Measurements from ENCODE around the gene NDUFA5. TPM values are rescaled to one million over a fixed set of nuclear protein-coding genes. Genes with fewer than 3 reads are reported as not detected.
"Not testable (repeated sequence)": the region's sequence is repeated elsewhere in the genome, so short reads cannot be mapped to it uniquely, and the experiment has no call there.

Gene NDUFA5
- total and polyA plus RNA-seq, 5 donors from 2014 or later = 50.3 to 89.0 (median 79.5) TPM

DNA sequence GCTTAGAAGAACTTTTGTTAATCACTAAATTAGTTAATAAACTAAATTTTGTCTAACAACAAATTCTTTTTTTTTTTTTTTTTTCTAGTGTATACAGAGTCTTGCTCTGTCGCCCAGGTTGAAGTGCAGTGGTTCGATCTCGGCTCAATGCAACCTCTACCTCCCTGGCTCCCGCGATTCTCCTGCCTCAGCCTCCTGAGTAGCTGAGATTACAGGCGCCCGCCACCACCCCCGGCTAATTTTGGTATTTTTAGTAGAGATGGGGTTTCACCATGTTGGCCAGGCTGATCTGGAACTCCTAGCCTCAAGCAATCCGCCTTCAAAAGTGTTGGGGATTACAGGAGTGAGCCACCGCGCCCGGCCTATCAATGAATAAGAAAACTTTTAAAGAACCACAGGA, 22.1 kb downstream of the NDUFA5 start:
- Histone ChIP-seq H3K9me3 (ENCODE audit: control insufficient read depth in 2 of 2, low read length in 2 of 2) (no peaks in the 10 kb centered on the region), H3K27ac (ENCODE audit: insufficient read depth, low read length, poor library complexity, severe bottlenecking) (peak overlapping the region; percentile 78), H3K4me1 (ENCODE audit: control insufficient read depth, insufficient read depth, low read length, poor library complexity, severe bottlenecking) (peaks cover 23% of the 10 kb centered on the region), H3K4me3 (ENCODE audit: low read depth, low read length) (peak overlapping the region; percentile 90), H3K27me3 (ENCODE audit: control insufficient read depth, insufficient read depth, low read length) (peaks cover 4% of the 10 kb centered on the region), H3K36me3 (ENCODE audit: control insufficient read depth, insufficient read depth, low read length) (no peaks in the 10 kb centered on the region)
- ATAC-seq (ENCODE audit: low read depth in 2 of 2) (no peak), DNase-seq (no peak)
- no peaks in the 10 kb centered on the region for H3K36me3 Mint-ChIP-seq
- H3K9me3 Mint-ChIP-seq = no peaks in the 10 kb centered on the region
- peaks cover 24% of the 10 kb centered on the region for H3K27me3 Mint-ChIP-seq
- H3K4me3 Mint-ChIP-seq = peak overlapping the region in 3 of 4 donors; percentile 68 to 94 (median 93)
- H3K4me1 Mint-ChIP-seq = peaks cover 15 to 31% (median 19%) of the 10 kb centered on the region in 4 donors
- peak overlapping the region in 1 of 3 donors; percentile 15 for H3K27ac Mint-ChIP-seq

DNA sequence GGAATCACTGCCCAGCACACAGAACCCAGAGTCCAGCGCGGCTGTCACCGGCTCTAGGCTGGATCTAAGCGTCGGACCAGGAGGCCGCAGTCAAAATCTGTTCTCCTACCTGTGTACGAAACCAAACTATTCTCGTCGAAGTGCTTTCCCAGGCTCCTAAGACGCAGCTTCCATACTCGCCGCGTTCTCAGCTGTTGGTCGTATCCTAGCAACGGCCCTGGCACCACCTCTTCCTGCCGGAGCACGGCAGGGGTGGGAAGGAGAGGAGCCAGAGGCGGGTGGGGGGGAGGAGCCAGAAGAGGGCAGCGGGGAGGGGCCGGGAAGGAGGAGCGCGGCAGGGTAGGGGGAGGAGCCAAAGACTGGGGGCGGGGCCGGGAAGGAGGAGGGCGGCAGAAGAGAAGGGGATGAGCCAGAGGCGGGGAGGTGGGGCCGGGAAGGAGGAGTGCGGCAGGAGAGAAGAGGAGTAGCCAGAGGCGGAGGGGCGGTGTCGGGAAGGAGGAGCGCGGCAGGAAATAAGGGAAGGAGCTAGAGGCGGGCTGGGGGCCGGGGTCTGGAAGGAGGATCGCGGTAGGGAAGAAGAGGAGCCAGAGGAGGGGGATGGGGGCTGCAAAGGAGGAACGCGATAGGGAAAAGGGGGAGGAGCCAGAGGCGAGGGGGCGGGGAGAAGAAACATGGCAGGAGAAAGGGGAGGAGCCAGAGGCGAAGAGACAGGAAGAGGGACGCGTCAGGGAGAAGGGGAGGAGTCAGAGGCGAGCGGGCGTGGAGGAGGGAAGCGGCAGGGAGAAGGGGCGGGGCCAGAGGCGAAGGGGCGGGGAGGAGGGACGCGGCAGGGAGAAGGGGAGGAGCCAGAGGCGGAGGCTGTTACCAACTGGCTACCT, 23.0 kb downstream of the NDUFA5 start, which contains the start of gene IQUB:
Gene IQUB, minus strand, starts transcription at position 213 of the 878 bp plus-strand sequence. CDS start 22,255 bp downstream, outside the sequence.
- Mint-ChIP-seq H3K9me3 (no peaks in the 10 kb centered on the region), H3K4me1 (peaks cover 15 to 31% (median 19%) of the 10 kb centered on the region in 4 donors), H3K27ac (peak within 1 kb of the TSS; percentile 54 to 86 (median 73)), H3K27me3 (peaks cover 24% of the 10 kb centered on the region), H3K4me3 (peak within 1 kb of the TSS; percentile 88 to 94 (median 92)), H3K36me3 (no peaks in the 10 kb centered on the region)
- Histone ChIP-seq H3K27ac (ENCODE audit: insufficient read depth, low read length, poor library complexity, severe bottlenecking) (peak within 1 kb of the TSS; percentile 78), H3K4me1 (ENCODE audit: control insufficient read depth, insufficient read depth, low read length, poor library complexity, severe bottlenecking) (peaks cover 23% of the 10 kb centered on the region), H3K36me3 (ENCODE audit: control insufficient read depth, insufficient read depth, low read length) (no peaks in the 10 kb centered on the region), H3K4me3 (ENCODE audit: low read depth, low read length) (peak within 1 kb of the TSS; percentile 90), H3K9me3 (ENCODE audit: control insufficient read depth in 2 of 2, low read length in 2 of 2) (no peaks in the 10 kb centered on the region), H3K27me3 (ENCODE audit: control insufficient read depth, insufficient read depth, low read length) (peaks cover 4% of the 10 kb centered on the region)
- ATAC-seq (ENCODE audit: low read depth in 2 of 2) (peak; percentile 85 to 86), DNase-seq (peak; percentile 84 to 95 (median 91))

DNA sequence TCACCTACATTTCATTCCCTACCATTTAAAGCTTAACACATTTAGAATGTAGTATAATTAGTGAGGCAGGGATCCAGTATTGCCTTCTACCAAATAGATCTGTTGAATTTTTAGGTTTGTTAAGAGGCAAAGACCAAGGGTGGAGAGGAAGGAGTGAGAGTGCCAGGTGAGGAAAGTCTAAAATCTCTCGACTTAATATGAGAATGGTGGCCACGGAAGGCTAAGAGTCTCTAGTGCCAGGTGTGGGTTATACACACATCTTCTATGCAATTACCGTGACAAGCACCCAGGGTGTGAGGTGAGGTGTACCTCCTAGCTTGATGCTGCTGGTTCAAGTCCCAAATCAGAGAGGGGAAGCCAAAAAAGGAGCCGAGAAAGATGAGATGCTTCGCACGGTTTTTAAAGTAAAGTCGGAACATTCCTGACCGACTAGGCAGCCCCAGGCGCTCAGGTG, 23.7 kb downstream of the NDUFA5 start:
- H3K4me1 Mint-ChIP-seq = peaks cover 15 to 31% (median 19%) of the 10 kb centered on the region in 4 donors
- ATAC-seq (ENCODE audit: low read depth in 2 of 2) (peak; percentile 17 to 19), DNase-seq (peak in 1 of 3 donors; percentile 41)
- Histone ChIP-seq H3K9me3 (ENCODE audit: control insufficient read depth in 2 of 2, low read length in 2 of 2) (no peaks in the 10 kb centered on the region), H3K4me1 (ENCODE audit: control insufficient read depth, insufficient read depth, low read length, poor library complexity, severe bottlenecking) (peaks cover 23% of the 10 kb centered on the region), H3K4me3 (ENCODE audit: low read depth, low read length) (peak overlapping the region; percentile 75), H3K27me3 (ENCODE audit: control insufficient read depth, insufficient read depth, low read length) (peaks cover 4% of the 10 kb centered on the region), H3K27ac (ENCODE audit: insufficient read depth, low read length, poor library complexity, severe bottlenecking) (peak overlapping the region; percentile 78), H3K36me3 (ENCODE audit: control insufficient read depth, insufficient read depth, low read length) (no peaks in the 10 kb centered on the region)
- peak overlapping the region; percentile 54 to 81 (median 73) for H3K27ac Mint-ChIP-seq
- no peaks in the 10 kb centered on the region for H3K9me3 Mint-ChIP-seq
- no peaks in the 10 kb centered on the region for H3K36me3 Mint-ChIP-seq
- H3K4me3 Mint-ChIP-seq = peak overlapping the region; percentile 88 to 94 (median 92)
- H3K27me3 Mint-ChIP-seq = peaks cover 25% of the 10 kb centered on the region

DNA sequence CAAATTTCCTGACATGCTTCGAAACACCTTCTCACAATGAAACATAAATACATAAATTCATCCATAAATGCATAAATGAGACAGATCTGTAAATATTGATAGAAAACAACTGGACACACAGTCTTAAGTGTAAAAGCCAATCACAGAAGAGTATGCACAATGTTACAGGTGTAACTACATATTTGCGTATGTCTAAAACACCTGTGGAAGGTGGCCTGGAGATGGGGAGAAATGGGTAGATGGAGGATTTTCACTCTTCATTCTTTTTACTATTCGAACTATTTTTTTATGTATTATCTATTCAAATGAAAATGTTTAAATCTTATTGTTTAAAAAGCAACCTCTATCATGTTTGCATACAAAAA, 24.1 kb downstream of the NDUFA5 start:
- H3K27ac Mint-ChIP-seq = no peak overlapping the region
- peak overlapping the region; percentile 88 to 94 (median 92) for H3K4me3 Mint-ChIP-seq
- H3K4me1 Mint-ChIP-seq = peaks cover 15 to 31% (median 19%) of the 10 kb centered on the region in 4 donors
- no peaks in the 10 kb centered on the region for H3K9me3 Mint-ChIP-seq
- no peak overlapping the region for H3K27ac ChIP-seq (ENCODE audit: insufficient read depth, low read length, poor library complexity, severe bottlenecking)
- peaks cover 4% of the 10 kb centered on the region for H3K27me3 ChIP-seq (ENCODE audit: control insufficient read depth, insufficient read depth, low read length)
- peaks cover 29% of the 10 kb centered on the region for H3K27me3 Mint-ChIP-seq
- H3K9me3 ChIP-seq (ENCODE audit: control insufficient read depth in 2 of 2, low read length in 2 of 2) = no peaks in the 10 kb centered on the region
- DNase-seq (no peak), ATAC-seq (ENCODE audit: low read depth in 2 of 2) (no peak)
- peak overlapping the region; percentile 75 for H3K4me3 ChIP-seq (ENCODE audit: low read depth, low read length)
- H3K36me3 ChIP-seq (ENCODE audit: control insufficient read depth, insufficient read depth, low read length) = no peaks in the 10 kb centered on the region
- peaks cover 23% of the 10 kb centered on the region for H3K4me1 ChIP-seq (ENCODE audit: control insufficient read depth, insufficient read depth, low read length, poor library complexity, severe bottlenecking)
- H3K36me3 Mint-ChIP-seq = no peaks in the 10 kb centered on the region

DNA sequence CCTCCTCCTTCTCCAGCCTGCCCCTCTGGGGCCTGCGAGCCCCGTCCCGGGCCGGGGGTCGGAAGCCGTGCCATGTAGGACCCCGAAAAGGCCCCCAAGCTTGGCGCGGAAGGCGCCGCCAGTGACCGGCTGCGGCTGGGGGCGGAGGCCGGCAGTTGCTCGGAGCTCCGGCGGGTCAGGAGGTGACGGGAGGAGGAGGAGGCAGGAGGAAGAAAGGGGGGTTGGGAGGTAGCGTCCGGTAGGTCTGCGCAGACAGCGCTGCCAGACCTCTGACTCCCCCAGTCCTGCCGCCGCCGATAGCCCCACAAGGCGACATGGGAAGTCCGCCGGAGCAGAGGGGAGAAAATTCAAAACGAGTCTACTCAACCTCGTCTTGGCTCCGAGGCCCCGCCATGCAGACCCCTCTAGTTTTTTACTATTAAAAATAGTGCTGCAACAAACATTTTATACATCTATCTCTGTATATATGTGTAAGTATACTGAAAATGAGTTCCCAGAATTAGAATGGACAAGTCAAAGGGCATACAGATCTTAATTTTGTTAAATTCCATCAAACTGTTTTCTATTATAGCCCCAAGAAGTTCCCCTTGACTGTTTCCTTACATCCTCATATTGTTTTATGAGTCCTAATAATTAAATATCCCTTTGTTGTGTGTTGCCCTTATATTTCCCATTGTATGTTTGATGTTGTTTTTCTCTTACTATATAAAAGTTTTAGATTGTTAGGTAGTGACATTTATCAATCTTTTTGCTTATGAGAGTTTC, 24.6 kb downstream of the NDUFA5 start:
- H3K27me3 ChIP-seq (ENCODE audit: control insufficient read depth, insufficient read depth, low read length); H3K9me3 ChIP-seq (ENCODE audit: control insufficient read depth in 2 of 2, low read length in 2 of 2); ATAC-seq (ENCODE audit: low read depth in 2 of 2); H3K4me3 ChIP-seq (ENCODE audit: low read depth, low read length); H3K36me3 ChIP-seq (ENCODE audit: control insufficient read depth, insufficient read depth, low read length); H3K27ac Mint-ChIP-seq; H3K9me3 Mint-ChIP-seq; H3K27ac ChIP-seq (ENCODE audit: insufficient read depth, low read length, poor library complexity, severe bottlenecking); H3K36me3 Mint-ChIP-seq: not testable (repeated sequence)
- Mint-ChIP-seq H3K4me3 (peak overlapping the region; percentile 12 to 93 (median 34)), H3K4me1 (peaks cover 15 to 31% (median 19%) of the 10 kb centered on the region in 4 donors), H3K27me3 (peaks cover 33% of the 10 kb centered on the region)
- peak; percentile 13 to 54 (median 52) for DNase-seq
- peaks cover 23% of the 10 kb centered on the region for H3K4me1 ChIP-seq (ENCODE audit: control insufficient read depth, insufficient read depth, low read length, poor library complexity, severe bottlenecking)

DNA sequence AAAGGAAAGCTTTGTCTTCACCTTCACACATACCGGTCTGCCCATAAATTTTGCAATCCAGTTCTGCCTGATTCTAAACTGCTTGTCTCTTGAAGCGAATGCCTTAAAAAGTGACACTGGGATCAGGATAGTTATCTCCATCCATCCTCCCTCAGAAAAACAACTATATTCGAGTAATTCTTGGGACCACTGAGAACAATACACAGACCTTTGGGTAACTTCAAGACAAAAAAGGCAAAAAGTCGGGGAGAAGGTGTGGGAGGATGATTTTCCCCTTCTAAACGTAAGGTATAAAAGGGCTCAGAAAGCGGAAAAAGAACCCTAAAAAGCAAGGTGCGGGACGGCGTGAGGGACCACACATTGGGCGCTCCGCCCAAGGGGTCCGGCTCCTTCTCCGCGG, 25.3 kb downstream of the NDUFA5 start:
- not testable (repeated sequence) for H3K36me3 Mint-ChIP-seq; H3K27ac ChIP-seq (ENCODE audit: insufficient read depth, low read length, poor library complexity, severe bottlenecking); H3K9me3 Mint-ChIP-seq; H3K4me3 ChIP-seq (ENCODE audit: low read depth, low read length); H3K9me3 ChIP-seq (ENCODE audit: control insufficient read depth in 2 of 2, low read length in 2 of 2); ATAC-seq (ENCODE audit: low read depth in 2 of 2); H3K27me3 ChIP-seq (ENCODE audit: control insufficient read depth, insufficient read depth, low read length); DNase-seq; H3K27ac Mint-ChIP-seq; H3K36me3 ChIP-seq (ENCODE audit: control insufficient read depth, insufficient read depth, low read length)
- H3K4me1 ChIP-seq (ENCODE audit: control insufficient read depth, insufficient read depth, low read length, poor library complexity, severe bottlenecking) = peaks cover 23% of the 10 kb centered on the region
- H3K4me1 Mint-ChIP-seq = peaks cover 15 to 31% (median 19%) of the 10 kb centered on the region in 4 donors
- peak overlapping the region in 3 of 4 donors; percentile 12 to 57 (median 50) for H3K4me3 Mint-ChIP-seq
- H3K27me3 Mint-ChIP-seq = peaks cover 33% of the 10 kb centered on the region

DNA sequence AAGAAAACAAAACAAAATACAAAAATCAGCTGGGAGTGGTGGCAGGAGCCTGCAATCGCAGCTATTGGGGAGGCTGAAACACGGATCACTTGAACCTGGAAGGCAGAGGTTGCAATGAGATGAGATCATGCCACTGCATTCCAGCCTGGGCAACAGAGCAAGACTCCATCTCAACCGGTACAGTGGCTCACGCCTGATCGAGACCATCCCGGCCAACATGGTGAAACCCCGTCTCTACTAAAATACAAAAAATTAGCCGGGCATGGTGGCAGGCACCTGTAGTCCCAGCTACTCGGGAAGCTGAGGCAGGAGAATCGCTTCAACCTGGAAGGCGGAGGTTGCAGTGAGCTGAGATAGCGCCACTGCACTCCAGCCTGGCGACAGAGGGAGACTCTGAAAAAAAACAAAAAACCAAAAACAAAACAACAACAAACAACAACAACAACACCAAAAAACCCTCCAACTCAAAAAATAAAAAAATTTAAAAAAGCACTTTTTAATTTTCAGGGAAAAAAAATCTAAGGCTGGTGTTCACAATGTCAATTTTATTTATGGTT, 27.5 kb downstream of the NDUFA5 start:
- not testable (repeated sequence) for DNase-seq; H3K27ac Mint-ChIP-seq; H3K36me3 Mint-ChIP-seq; H3K4me3 Mint-ChIP-seq; H3K27me3 ChIP-seq (ENCODE audit: control insufficient read depth, insufficient read depth, low read length); ATAC-seq (ENCODE audit: low read depth in 2 of 2); H3K9me3 ChIP-seq (ENCODE audit: control insufficient read depth in 2 of 2, low read length in 2 of 2); H3K27ac ChIP-seq (ENCODE audit: insufficient read depth, low read length, poor library complexity, severe bottlenecking); H3K9me3 Mint-ChIP-seq; H3K36me3 ChIP-seq (ENCODE audit: control insufficient read depth, insufficient read depth, low read length); H3K4me3 ChIP-seq (ENCODE audit: low read depth, low read length)
- Mint-ChIP-seq H3K27me3 (peaks cover 39% of the 10 kb centered on the region), H3K4me1 (peaks cover 8 to 24% (median 13%) of the 10 kb centered on the region in 4 donors)
- peaks cover 17% of the 10 kb centered on the region for H3K4me1 ChIP-seq (ENCODE audit: control insufficient read depth, insufficient read depth, low read length, poor library complexity, severe bottlenecking)

Data from CD4-positive, CD25-positive, alpha-beta regulatory T cell (primary cell).